Measurements from ENCODE around the gene ZPR1.

Gene ZPR1

DNA sequence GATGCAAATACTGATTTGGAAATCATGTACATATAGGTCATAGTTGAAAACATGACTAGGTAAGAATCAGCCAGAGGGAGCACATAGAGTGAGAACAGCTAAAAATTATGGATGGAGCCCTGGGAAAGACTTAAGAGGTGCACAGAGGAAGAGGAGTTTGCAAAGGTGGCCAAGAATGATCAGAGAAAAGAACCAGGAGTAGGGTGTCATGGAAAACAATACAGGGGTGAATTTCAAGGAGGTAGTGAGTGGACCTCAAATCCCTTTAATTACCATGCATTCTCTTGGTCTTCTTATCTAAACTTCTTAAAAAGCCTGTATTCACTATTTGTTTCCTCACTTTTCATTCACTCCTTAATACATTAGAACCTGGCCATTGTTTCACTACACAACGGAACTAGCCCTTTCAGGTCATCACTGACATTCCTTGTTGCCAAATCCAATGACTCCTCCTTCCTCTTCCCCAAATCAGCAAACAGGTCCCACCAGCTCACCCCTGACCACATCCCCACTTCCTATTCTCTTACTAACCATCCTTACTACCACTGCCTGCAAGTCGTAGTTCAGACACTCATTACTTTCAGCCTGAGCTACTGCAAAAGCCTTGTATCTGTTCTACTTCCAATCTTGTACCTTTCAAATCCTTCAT lies 37.6 kb downstream of the ZPR1 start:
- DNase-seq (ENCODE audit: low read depth) = no peak

- no peak for DNase-seq (ENCODE audit: low read depth)
Measured at GRCh38 chr11:116742104-116742503, 45.7 kb downstream of the ZPR1 start.

DNA sequence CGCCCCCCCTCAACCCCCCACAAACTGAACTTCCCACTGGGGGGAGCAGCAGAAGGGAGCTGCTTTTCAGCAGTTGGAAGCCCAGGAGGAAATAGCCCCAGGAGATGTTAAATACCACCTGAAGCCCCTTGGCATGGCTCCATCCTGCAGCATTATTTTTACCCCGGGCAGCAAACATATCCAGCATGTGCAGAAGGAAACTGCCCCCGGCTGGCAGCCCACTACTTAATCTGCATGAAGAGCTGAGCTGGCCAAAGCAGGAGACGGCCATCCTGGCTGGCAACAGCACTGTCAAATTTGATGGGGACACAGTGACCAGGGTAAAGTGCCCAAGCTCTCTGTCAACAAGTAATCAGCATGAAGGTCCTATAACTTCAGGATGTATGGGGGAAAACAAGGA lies 47.1 kb downstream of the ZPR1 start:
- DNase-seq (ENCODE audit: low read depth) = no peak

GRCh38 chr11:116738975-116739374 lies 48.8 kb downstream of the ZPR1 start:
- no peak for DNase-seq (ENCODE audit: low read depth)

- DNase-seq (ENCODE audit: low read depth) = no peak
Measured at GRCh38 chr11:116736763-116737162, 51.1 kb downstream of the ZPR1 start.

DNA sequence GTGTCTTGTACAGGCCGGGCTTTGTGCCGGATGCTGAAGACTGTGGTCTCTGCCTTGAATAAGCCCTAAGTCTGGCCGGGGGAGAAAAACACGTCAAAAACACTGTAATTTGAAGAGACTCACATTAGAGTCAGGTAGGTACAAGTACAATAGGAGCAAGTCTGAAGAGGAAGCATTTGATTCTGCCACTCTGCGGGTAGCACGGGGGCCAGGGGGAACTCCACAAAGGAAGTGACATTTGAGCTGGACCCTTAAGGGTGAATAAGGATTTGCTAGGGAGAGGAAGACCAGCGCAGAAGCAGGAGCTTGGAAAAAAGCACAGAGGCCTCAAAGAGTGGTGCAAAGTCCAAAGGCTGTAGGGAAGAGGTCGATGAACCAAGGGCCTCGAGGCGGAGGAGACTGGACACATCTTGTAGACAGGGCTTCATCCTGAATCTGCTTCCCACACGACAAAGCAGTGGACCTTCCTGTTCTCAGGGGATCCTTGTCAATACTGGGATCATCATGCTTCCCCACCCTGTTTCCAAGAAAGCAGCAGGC lies 53.8 kb downstream of the ZPR1 start:
- no peak for DNase-seq (ENCODE audit: low read depth)

DNA sequence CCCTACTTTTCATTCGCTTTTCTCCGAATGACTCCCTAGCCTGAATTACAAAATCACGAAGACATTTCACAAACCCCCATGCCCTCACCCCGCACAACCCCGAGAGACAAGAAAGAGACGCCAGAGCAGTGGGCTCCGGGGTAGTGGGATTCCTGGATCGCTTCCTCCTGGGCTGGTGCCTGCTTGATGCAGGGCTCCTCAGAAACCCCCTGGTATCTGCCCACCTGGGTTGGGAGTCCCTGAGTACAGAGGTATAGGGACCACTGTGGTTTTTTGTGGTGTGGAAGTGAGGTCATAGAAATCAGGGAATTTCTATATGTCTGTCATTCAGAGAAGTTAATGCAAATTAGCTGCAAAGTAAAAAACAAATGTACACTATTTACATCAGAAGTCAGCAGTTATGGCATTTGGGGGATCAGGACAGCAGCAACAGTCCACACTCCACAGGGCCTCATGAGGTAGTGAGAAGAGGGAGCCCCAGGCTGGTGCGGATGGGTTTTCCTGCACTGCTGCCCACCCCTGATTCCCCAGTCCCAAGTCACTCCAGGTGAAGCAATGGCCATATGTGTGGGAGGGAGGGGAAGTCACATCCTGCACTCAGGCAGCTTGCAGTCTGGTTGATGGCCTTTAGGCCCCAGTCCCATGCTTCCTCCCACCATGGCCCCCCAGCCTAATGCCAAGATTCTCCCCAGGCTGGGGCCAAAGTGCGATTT lies 54.6 kb downstream of the ZPR1 start:
- DNase-seq (ENCODE audit: low read depth) = no peak

- peak; percentile 45 for DNase-seq (ENCODE audit: low read depth)
Measured at GRCh38 chr11:116732271-116733042, 55.4 kb downstream of the ZPR1 start.

- DNase-seq (ENCODE audit: low read depth) = no peak
Measured at GRCh38 chr11:116731821-116732220, 56.0 kb downstream of the ZPR1 start.

DNA sequence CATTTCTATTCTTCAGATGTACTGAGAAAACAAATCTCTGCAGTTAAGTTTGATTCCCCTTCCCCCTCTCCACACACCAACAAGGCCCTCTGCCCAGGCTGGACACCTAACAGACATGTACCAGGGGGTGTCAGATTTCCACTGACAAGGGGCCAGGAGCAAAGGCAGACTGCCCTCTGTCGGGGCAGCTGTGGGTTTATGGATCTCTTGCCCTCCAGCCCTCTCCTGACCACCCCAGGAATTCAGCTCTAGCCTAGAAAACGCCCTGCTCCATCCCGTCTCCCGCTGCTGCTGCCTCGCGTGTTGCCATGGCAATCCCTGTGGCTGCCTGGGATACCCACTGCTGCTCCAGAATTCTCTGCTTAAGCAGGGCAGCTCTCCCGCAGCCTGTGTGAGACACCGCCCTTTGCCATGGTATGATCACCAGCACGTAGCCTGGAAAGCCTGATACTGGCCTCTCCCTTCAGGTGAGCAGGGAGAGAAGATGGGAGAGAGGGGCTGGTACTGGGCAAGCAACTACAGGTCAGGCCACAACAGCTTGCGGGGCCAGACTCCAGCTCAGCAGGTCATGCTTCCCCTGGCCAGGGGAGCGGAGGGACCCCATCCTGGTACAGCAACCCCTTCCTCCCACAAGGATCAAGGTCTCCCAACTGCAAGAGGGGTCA lies 56.6 kb downstream of the ZPR1 start:
- DNase-seq (ENCODE audit: low read depth) = no peak

DNA sequence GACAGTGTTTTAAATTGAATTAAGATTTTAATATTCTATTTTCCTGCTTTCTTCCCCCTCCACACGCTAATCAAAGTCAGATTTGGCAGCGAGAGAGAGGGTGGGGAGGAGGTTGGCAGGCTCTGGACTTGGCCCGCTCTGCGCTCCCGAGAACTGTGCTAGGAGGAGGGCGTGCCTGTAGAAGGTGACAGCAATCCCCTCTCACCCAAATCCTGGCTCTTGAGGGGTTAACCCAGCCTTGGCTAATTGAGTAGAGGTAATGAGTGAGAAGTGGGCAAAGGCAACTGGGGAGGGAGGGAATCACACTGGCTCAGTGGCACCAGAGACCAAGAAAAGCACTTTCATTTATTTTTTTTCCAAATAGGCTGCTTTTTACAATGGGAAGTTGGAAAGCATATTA lies 57.2 kb downstream of the ZPR1 start:
- no peak for DNase-seq (ENCODE audit: low read depth)

GRCh38 chr11:116730241-116730561 lies 57.6 kb downstream of the ZPR1 start:
- no peak for DNase-seq (ENCODE audit: low read depth)

- DNase-seq (ENCODE audit: low read depth) = no peak
Measured at GRCh38 chr11:116729501-116730240, 58.2 kb downstream of the ZPR1 start.

DNA sequence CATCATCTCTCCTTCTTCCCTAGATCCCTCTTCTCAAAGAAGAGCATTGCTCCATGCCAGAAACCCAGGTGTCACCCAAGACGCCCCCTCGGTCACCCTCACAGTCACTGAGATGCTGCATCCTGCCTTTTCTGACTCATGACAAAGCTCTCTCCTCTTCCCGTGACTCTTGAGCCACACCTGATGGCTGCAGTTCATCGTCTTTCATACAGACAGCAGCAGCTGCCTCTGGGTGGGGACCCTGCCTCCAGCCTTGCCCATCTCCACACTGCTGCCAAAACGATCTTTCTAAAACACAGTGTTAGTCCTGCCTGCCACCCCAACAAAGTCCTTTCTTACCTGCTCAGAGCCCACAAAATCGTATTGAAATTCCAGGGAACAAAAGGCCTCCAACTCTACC lies 59.8 kb downstream of the ZPR1 start:
- no peak for DNase-seq (ENCODE audit: low read depth)

GRCh38 chr11:116725434-116726221 lies 62.2 kb downstream of the ZPR1 start:
- no peak for DNase-seq (ENCODE audit: low read depth)

DNA sequence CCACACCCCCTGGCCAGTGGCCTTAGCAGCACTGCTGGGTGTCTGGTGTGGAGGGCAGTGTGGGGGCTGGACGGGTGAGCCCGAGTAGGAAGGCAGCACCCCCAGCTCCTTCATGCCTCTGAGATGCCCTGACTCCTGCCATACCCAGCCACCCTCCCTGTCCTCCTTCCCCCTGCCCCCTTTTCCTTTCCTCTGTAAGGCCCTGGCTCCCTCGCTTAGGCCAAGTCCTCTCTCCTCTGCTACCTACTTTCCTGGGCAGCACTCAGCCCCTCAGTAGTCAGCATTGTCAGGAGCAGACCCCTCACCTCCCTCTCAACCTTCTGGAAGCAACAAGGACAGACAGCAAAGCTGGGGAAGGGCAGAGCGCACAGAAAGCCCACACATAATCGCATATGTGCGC lies 63.0 kb downstream of the ZPR1 start:
- DNase-seq (ENCODE audit: low read depth) = no peak

Measured in activated T-cell treated with anti-CD3 and anti-CD28 coated beads for 1 hour (primary cell).